Nasal cavity respiratory epithelium epithelial cell of viscerocranial mucosa (primary cell): Measurements from ENCODE around the gene OAS1. TPM values are rescaled to one million over a fixed set of nuclear protein-coding genes. Genes with fewer than 3 reads are reported as not detected.

ENCODE experiments used
- total RNA-seq: library from RNA; depleted of rRNA; stranded (reverse); fragments of >200 nt; gene quantifications from 2 replicates; pipeline ENCODE4 v1.2.3, GENCODE V29; 2014

OAS1 gene
- 5.1 and 12.0 TPM in 2 replicates for total RNA-seq

GRCh38 chr12:112906712-112907414, at the start of gene OAS1:
Gene OAS1, plus strand, starts transcription at chr12:112906962. Its CDS starts 78 bp downstream, at chr12:112907040.

DNA sequence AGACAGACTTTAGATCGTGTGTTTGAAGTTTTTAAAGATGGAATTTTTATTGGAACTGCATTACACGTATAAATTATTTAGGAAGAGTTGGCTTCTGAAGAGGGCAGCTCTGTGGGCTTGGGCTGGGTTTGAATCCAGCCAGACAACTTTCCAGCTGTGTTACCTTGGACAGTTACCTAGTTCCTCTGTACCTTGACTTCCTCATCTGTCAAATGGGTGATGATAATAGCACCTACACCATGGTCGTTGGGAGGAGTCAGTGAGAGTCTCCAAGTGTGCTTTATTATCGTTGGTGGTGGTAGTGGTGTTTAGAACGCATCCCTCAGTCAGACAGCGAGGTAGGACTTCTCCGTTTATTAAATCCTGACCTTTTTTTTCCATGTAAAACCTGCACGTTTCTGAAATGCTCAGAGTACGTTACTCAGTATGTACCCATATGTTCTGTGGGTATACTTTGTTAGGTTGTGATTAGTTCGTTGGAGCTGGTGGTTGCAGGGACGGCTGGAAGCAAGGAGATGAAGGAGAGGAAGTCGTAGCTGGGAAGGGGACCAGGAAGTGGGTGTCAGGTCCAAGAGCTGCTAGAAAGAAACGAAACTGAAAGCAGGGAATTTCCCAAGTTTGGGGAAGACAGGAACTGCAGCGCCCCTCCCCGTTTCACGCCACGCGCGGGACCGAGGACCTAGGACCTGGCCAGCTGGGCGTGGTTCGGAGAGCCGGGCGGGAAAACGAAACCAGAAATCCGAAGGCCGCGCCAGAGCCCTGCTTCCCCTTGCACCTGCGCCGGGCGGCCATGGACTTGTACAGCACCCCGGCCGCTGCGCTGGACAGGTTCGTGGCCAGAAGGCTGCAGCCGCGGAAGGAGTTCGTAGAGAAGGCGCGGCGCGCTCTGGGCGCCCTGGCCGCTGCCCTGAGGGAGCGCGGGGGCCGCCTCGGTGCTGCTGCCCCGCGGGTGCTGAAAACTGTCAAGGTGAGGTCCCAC, 31.3 kb downstream of the OAS1 start, which contains the start of gene OAS3:
OAS3 (plus strand) TSS at position 734 of the 979 bp plus-strand sequence; CDS start at position 791, 57 bp downstream.

Other genes with a start within 250 kb of the OAS1 start
- gene RPH3A, start 115.2 kb upstream of the OAS1 start, total RNA-seq = not detected in 2 replicates
- gene OAS3, start 31.5 kb downstream of the OAS1 start, total RNA-seq = 4.8 and 16.0 TPM in 2 replicates
- gene OAS2, start 71.6 kb downstream of the OAS1 start, total RNA-seq = 3.1 and 11.1 TPM in 2 replicates
- gene DTX1, start 149.8 kb downstream of the OAS1 start, total RNA-seq = not detected in 2 replicates
- gene RASAL1, start 228.8 kb downstream of the OAS1 start, total RNA-seq = 0.68 and 1.8 TPM in 2 replicates
- not detected in 2 replicates for gene CFAP73, start 242.8 kb downstream of the OAS1 start, total RNA-seq